DOHH2 (cell line): ENCODE measurements around the gene RCOR1.

Source experiments
- H3F3A ChIP-seq: fragments of 200-600 bp; sonication (generic), shearing (Covaris generic); 2 replicates; pipeline ENCODE4 v1.6.0; 2016; ENCODE audit warnings: antibody characterized with exemption, mild to moderate bottlenecking; ENCODE audit not compliant: control insufficient read depth, insufficient read depth
- H3K27ac ChIP-seq: fragments of 200-600 bp; sonication (generic); 2 replicates; pipeline ENCODE4 v1.5.1; 2014; ENCODE audit warnings: low read depth, mild to moderate bottlenecking, low read length, moderate library complexity
- H3K27me3 ChIP-seq: fragments of 200-600 bp; sonication (generic); 2 replicates; pipeline ENCODE4 v1.6.1; 2014; ENCODE audit warnings: mild to moderate bottlenecking, low read length, mixed read lengths; ENCODE audit not compliant: control insufficient read depth
- H3K36me3 ChIP-seq: fragments of 200-600 bp; sonication (generic); 2 replicates; pipeline ENCODE4 v1.6.1; 2014; ENCODE audit warnings: mild to moderate bottlenecking, low read length, moderate library complexity, mixed read lengths; ENCODE audit not compliant: control insufficient read depth
- H3K4me1 ChIP-seq: fragments of 200-600 bp; sonication (generic); 2 replicates; pipeline ENCODE4 v1.6.1; 2014; ENCODE audit warnings: mild to moderate bottlenecking, low read length, mixed read lengths; ENCODE audit not compliant: control insufficient read depth
- H3K4me2 ChIP-seq: fragments of 200-600 bp; sonication (generic); 2 replicates; pipeline ENCODE4 v1.6.0; 2014; ENCODE audit warnings: mild to moderate bottlenecking, low read length, moderate library complexity
- H3K4me3 ChIP-seq: fragments of 200-600 bp; sonication (generic); 2 replicates; pipeline ENCODE4 v1.5.1; 2014; ENCODE audit warnings: mild to moderate bottlenecking, low read length, mixed read lengths
- H3K79me2 ChIP-seq: fragments of 200-600 bp; sonication (generic); 2 replicates; pipeline ENCODE4 v1.6.1; 2014; ENCODE audit warnings: mild to moderate bottlenecking, low read length, mixed read lengths; ENCODE audit not compliant: control insufficient read depth
- H3K9me2 ChIP-seq: fragments of 200-600 bp; sonication (generic); replicated peaks from 2 replicates; pipeline ENCODE4 v1.6.1; 2014; ENCODE audit warnings: mild to moderate bottlenecking, low read length, mixed read lengths; ENCODE audit not compliant: control insufficient read depth
- H3K9me3 ChIP-seq: fragments of 200-600 bp; sonication (generic); 2 replicates; pipeline ENCODE4 v1.6.1; 2014; ENCODE audit warnings: antibody characterized with exemption, low read length, mixed read lengths; ENCODE audit not compliant: control insufficient read depth, insufficient read depth
- H4K20me1 ChIP-seq: fragments of 200-600 bp; sonication (generic); 2 replicates; pipeline ENCODE4 v1.6.0; 2014; ENCODE audit warnings: low read depth, mild to moderate bottlenecking, antibody characterized with exemption, low read length, moderate library complexity; ENCODE audit not compliant: control insufficient read depth, insufficient read depth
- EZH2phosphoT487 ChIP-seq: fragments of 200-600 bp; sonication (generic); IDR thresholded peaks from 2 replicates; pipeline ENCODE4 v1.6.1; 2017; ENCODE audit warnings: borderline replicate concordance, mild to moderate bottlenecking, antibody characterized with exemption, low read length, moderate library complexity, mixed read lengths
- TF ChIP-seq, protein P1 (sequence below): fragments of 200-600 bp; sonication (generic); IDR thresholded peaks from one replicate; pipeline ENCODE4 v1.5.1; 2014; ENCODE audit warnings: antibody characterized with exemption, mild to moderate bottlenecking, low read depth, low read length; ENCODE audit not compliant: poor library complexity, severe bottlenecking

RCOR1 gene

DNA sequence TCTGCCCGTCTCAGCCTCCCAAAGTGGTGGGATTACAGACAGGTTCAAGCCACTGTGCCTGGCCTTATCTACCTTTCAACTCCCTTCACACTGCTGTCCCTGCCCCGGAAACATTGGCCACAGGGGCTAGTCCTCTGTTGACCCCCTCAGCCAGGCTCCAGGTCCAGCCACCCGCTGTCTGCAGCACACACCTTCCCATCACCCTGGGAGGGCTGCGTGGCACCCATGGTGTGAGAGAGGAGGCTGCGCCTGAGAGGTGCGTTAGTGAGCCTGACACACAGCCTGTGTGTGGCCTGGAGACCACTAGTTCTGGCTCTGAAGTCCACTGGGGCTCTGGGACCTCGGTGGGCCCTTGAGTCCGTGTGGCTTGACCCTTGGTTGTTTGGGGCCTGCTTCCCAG is 156.4 kb downstream of the RCOR1 start:
- Histone ChIP-seq H3K9me3 (no peaks in the 10 kb centered on the region), H3K27me3 (no peaks in the 10 kb centered on the region), H3F3A (no peaks in the 10 kb centered on the region), H3K36me3 (no peaks in the 10 kb centered on the region), H3K27ac (no peak overlapping the region), H4K20me1 (no peaks in the 10 kb centered on the region), H3K4me1 (no peaks in the 10 kb centered on the region), H3K4me2 (no peak overlapping the region), H3K9me2 (no peaks in the 10 kb centered on the region), H3K4me3 (no peak overlapping the region), H3K79me2 (no peaks in the 10 kb centered on the region)
- TF ChIP-seq, protein P1, sequence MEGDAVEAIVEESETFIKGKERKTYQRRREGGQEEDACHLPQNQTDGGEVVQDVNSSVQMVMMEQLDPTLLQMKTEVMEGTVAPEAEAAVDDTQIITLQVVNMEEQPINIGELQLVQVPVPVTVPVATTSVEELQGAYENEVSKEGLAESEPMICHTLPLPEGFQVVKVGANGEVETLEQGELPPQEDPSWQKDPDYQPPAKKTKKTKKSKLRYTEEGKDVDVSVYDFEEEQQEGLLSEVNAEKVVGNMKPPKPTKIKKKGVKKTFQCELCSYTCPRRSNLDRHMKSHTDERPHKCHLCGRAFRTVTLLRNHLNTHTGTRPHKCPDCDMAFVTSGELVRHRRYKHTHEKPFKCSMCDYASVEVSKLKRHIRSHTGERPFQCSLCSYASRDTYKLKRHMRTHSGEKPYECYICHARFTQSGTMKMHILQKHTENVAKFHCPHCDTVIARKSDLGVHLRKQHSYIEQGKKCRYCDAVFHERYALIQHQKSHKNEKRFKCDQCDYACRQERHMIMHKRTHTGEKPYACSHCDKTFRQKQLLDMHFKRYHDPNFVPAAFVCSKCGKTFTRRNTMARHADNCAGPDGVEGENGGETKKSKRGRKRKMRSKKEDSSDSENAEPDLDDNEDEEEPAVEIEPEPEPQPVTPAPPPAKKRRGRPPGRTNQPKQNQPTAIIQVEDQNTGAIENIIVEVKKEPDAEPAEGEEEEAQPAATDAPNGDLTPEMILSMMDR: no peak
- TF ChIP-seq EZH2phosphoT487: no peak

DNA sequence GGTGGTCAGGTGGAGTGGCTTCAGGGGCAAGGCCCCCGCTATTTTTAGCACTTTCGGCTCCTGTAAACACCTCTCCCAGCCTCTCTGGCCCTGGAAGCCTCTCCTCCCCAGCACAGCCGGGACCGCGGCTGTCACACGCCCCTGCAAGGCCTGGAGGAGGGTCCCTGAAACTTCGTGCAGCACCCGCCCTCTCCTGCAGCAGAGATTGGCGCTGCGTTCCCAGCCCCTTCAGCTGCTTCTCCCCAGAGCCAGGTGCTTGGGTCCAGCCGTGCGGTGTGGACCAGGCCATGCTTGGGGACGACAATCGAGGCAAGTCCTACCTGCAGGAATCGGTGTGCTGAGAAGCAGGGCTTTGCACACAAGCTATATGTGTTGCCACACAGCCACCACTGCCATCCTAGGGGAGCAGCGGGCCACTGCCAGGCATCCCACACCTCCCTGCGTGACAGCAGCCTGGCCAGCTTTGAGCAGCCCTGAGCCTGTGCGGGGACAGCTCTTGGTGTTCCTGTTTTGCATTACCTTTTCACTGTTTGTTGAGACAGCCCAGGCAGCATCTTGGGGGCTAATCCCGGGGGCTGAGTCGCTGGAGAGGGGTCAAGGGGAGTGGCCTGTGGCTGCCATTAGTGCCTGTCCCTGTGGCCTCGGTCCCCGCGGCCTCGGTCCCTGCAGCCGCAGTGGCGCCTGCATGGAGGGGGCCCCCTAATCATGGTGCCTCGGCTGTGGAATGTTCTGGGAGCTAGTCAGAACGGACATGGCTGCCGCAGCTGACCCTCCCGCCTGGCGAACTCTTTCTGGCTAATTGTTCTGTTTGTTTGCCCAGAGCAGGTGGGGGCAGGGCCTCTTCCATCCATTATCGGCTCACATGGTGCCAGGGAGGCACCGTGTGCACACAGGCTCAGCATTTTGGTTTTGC is 157.2 kb downstream of the RCOR1 start:
- H3K4me2 ChIP-seq: no peak overlapping the region
- H3K4me1 ChIP-seq: no peaks in the 10 kb centered on the region; the same call in 1 of the 2 replicates
- no peak overlapping the region for H3K27ac ChIP-seq
- H3K9me2 ChIP-seq: no peaks in the 10 kb centered on the region
- no peaks in the 10 kb centered on the region for H3K36me3 ChIP-seq
- TF ChIP-seq, protein P1: no peak
- H3F3A ChIP-seq: no peaks in the 10 kb centered on the region
- no peaks in the 10 kb centered on the region for H3K9me3 ChIP-seq
- no peaks in the 10 kb centered on the region for H4K20me1 ChIP-seq
- H3K4me3 ChIP-seq: no peak overlapping the region
- no peaks in the 10 kb centered on the region for H3K79me2 ChIP-seq
- no peaks in the 10 kb centered on the region for H3K27me3 ChIP-seq

DNA sequence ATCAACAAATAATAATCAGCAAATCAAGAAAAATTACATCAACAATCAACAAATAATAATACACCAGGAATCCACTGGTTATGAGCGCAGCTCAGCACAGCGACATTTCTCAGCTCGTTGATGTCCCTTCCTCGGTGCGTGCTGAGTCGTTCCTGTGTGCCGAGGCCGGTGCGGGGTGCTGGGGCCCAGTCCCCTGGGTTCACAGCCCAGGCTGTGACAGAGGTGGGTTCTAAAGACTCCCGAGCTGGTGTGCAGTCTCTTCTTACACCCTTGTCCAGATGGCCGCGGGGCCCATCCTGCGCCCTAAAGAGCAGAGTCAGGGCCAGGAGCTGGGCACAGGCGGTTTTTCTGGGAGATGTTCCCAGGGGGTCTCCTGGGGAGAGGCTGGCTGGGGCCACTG is 157.9 kb downstream of the RCOR1 start:
- no peaks in the 10 kb centered on the region for H3F3A ChIP-seq
- H4K20me1 ChIP-seq: no peaks in the 10 kb centered on the region
- H3K27ac ChIP-seq: no peak overlapping the region
- H3K9me2 ChIP-seq: no peaks in the 10 kb centered on the region
- H3K4me3 ChIP-seq: no peak overlapping the region
- TF ChIP-seq, protein P1: no peak
- TF ChIP-seq EZH2phosphoT487: no peak
- no peaks in the 10 kb centered on the region; the same call in 1 of the 2 replicates for H3K4me1 ChIP-seq
- H3K27me3 ChIP-seq: no peaks in the 10 kb centered on the region
- no peaks in the 10 kb centered on the region for H3K36me3 ChIP-seq
- H3K4me2 ChIP-seq: no peak overlapping the region
- no peaks in the 10 kb centered on the region for H3K9me3 ChIP-seq
- no peaks in the 10 kb centered on the region for H3K79me2 ChIP-seq
